SK-N-SH treated with all-trans-retinoic acid at 6 μM for 48 hours (cell line): ENCODE data around the gene BICRAL.

ENCODE experiments used
- GLIS3 ChIP-seq: fragments of 250-450 bp; sonication (Bioruptor Pico); IDR thresholded peaks from 2 replicates; pipeline ENCODE4 v1.5.0; 2020; ENCODE audit warnings: mild to moderate bottlenecking, moderate library complexity
- PPARA ChIP-seq: fragments of 250-450 bp; sonication (Bioruptor Pico); IDR thresholded peaks from 2 replicates; pipeline ENCODE4 v1.5.0; 2020; ENCODE audit warnings: mild to moderate bottlenecking, borderline replicate concordance
- RARB ChIP-seq: fragments of 250-450 bp; sonication (Bioruptor Pico); IDR thresholded peaks from 2 replicates; pipeline ENCODE4 v1.8.0; 2021; ENCODE audit warnings: mild to moderate bottlenecking, moderate library complexity
- SNAI2 ChIP-seq: fragments of 250-450 bp; sonication (Bioruptor Pico); IDR thresholded peaks from 2 replicates; pipeline ENCODE4 v1.5.0; 2020; ENCODE audit warnings: mild to moderate bottlenecking, moderate library complexity
- TOX ChIP-seq: fragments of 250-450 bp; sonication (Bioruptor Pico); IDR thresholded peaks from 2 replicates; pipeline ENCODE4 v1.8.0; 2021; ENCODE audit warnings: mild to moderate bottlenecking, moderate library complexity, borderline replicate concordance
- ZFP3 ChIP-seq: fragments of 250-450 bp; sonication (Bioruptor Pico); IDR thresholded peaks from 2 replicates; pipeline ENCODE4 v1.5.0; 2020; ENCODE audit warnings: mild to moderate bottlenecking, moderate library complexity
- TF ChIP-seq, protein P1 (sequence below): fragments of 250-450 bp; sonication (Bioruptor Pico); IDR thresholded peaks from 2 replicates; pipeline ENCODE4 v1.5.1; 2020; ENCODE audit warnings: low read depth, mild to moderate bottlenecking, moderate library complexity
- TF ChIP-seq, protein P2 (sequence below): fragments of 250-450 bp; sonication (Bioruptor Pico); IDR thresholded peaks from 2 replicates; pipeline ENCODE4 v1.8.0; 2020; ENCODE audit warnings: mild to moderate bottlenecking, moderate library complexity, borderline replicate concordance

DNA sequence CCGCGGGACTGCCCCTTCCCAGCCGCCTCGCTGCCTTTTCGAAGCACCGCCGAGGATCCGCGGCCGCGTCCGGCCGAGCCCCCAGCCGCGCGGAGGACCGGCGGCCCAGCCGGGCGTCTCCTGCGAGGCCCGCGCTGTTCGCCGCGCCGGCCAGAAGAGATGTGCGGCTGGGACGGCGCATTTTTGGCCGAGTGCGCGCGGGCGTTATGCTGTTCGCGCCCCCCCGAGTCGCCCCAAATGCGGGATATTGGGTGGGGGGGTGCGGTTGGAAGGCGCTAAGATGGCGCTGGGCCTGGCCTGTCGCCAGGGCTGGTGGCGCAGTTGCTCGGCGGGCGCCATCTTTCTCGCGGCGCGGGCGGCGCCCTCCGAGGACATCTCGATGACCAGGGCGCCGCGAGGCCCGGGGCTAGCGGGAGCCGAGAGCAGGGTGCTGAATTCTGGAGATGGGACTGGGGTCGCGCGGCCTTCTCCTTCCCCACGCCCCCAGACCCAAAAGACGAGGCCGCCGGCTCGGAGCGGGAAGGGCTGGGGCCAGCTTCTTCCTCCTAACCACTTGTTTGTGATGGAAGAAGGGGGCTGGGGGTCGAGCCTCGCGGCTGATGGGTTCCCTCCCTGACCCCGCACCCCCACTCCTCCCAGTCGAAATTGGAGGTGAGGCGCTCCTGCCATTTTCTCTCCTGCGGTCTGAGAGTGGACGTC lies 1.5 kb downstream of the BICRAL start:
- peak; percentile 14; the same call in 1 of the 2 replicates for TF ChIP-seq GLIS3 (CRISPR knock-in tag)
- TF ChIP-seq, protein P1, sequence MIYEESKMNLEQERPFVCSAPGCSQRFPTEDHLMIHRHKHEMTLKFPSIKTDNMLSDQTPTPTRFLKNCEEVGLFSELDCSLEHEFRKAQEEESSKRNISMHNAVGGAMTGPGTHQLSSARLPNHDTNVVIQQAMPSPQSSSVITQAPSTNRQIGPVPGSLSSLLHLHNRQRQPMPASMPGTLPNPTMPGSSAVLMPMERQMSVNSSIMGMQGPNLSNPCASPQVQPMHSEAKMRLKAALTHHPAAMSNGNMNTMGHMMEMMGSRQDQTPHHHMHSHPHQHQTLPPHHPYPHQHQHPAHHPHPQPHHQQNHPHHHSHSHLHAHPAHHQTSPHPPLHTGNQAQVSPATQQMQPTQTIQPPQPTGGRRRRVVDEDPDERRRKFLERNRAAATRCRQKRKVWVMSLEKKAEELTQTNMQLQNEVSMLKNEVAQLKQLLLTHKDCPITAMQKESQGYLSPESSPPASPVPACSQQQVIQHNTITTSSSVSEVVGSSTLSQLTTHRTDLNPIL (CRISPR knock-in tag), result no peak
- TF ChIP-seq PPARA (CRISPR knock-in tag), result no peak
- TF ChIP-seq TOX (CRISPR knock-in tag), result no peak
- TF ChIP-seq SNAI2 (CRISPR knock-in tag), result no peak
- TF ChIP-seq, protein P2, sequence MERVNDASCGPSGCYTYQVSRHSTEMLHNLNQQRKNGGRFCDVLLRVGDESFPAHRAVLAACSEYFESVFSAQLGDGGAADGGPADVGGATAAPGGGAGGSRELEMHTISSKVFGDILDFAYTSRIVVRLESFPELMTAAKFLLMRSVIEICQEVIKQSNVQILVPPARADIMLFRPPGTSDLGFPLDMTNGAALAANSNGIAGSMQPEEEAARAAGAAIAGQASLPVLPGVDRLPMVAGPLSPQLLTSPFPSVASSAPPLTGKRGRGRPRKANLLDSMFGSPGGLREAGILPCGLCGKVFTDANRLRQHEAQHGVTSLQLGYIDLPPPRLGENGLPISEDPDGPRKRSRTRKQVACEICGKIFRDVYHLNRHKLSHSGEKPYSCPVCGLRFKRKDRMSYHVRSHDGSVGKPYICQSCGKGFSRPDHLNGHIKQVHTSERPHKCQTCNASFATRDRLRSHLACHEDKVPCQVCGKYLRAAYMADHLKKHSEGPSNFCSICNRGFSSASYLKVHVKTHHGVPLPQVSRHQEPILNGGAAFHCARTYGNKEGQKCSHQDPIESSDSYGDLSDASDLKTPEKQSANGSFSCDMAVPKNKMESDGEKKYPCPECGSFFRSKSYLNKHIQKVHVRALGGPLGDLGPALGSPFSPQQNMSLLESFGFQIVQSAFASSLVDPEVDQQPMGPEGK (CRISPR knock-in tag), result peak; percentile 22; the same call in 1 of the 2 replicates
- 0 out of 2 replicates have a peak, but pooled peaks have one; percentile 17 for TF ChIP-seq ZFP3 (CRISPR knock-in tag)
- TF ChIP-seq RARB (CRISPR knock-in tag), result no peak
